ENCODE results near the gene SLC30A10. TPM values are rescaled to one million over a fixed set of nuclear protein-coding genes. Genes with fewer than 3 reads are reported as not detected.

Gene SLC30A10
- total RNA-seq, 2 experiments from 2014 or later = not detected

DNA sequence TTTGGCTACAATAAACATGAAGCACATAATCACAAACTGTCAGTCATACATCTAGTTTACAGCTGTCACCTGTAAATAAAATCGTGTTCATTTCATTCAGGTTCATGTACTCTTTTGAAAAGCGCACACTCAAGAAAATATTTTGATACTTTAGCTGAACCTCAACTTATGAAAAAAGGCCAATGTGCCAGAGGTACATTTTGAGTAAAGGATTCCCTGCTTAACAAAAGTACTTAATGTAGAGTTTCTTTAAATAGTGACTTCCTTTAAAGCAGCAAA lies 37.7 kb upstream of the SLC30A10 start:
- no peaks in the 10 kb centered on the region for H4K20me1 ChIP-seq (ENCODE audit: insufficient read depth, low read length)
- no peak overlapping the region for H3K4me2 ChIP-seq (ENCODE audit: low read length)
- no peak overlapping the region for H2AFZ ChIP-seq (ENCODE audit: low read length)
- no peak overlapping the region for H3K4me3 ChIP-seq (ENCODE audit: low read depth, low read length, poor library complexity, severe bottlenecking)
- DNase-seq (ENCODE audit: low spot score) = no peak
- H3K79me2 ChIP-seq (ENCODE audit: insufficient read depth, low read depth, low read length) = no peaks in the 10 kb centered on the region
- no peaks in the 10 kb centered on the region for H3K9me3 ChIP-seq (ENCODE audit: low read length)
- POLR2A ChIA-PET = interaction anchor here (0.6 to 1.0 kb wide), 5 partner anchors 12 to 262 kb away, joined by 3 to 10 read pairs (median 4); no protein-coding TSS in a partner anchor
- BruUV-seq (replicated peaks) = TSS peak; percentile 37
- H3K36me3 ChIP-seq (ENCODE audit: insufficient read depth, low read length) = peaks cover 40% of the 10 kb centered on the region
- H3K4me1 ChIP-seq (ENCODE audit: insufficient read depth, low read length, poor library complexity, severe bottlenecking) = no peaks in the 10 kb centered on the region
- CTCF ChIA-PET (ENCODE audit: unreplicated experiment) = no interaction called here
- intact Hi-C loops (cut with micrococcal nuclease; ENCODE audit: unreplicated experiment) = no loop called here
- no peaks in the 10 kb centered on the region for H3K9me2 ChIP-seq (ENCODE audit: insufficient read depth, low read length)
- H3K27ac ChIP-seq (ENCODE audit: low read depth, low read length, poor library complexity, severe bottlenecking) = no peak overlapping the region
- no peak for TF ChIP-seq EZH2phosphoT487 (IDR thresholded peaks at IDR 0.05; ENCODE audit: borderline replicate concordance, low read depth, low read length)
- TF ChIP-seq, protein P1, sequence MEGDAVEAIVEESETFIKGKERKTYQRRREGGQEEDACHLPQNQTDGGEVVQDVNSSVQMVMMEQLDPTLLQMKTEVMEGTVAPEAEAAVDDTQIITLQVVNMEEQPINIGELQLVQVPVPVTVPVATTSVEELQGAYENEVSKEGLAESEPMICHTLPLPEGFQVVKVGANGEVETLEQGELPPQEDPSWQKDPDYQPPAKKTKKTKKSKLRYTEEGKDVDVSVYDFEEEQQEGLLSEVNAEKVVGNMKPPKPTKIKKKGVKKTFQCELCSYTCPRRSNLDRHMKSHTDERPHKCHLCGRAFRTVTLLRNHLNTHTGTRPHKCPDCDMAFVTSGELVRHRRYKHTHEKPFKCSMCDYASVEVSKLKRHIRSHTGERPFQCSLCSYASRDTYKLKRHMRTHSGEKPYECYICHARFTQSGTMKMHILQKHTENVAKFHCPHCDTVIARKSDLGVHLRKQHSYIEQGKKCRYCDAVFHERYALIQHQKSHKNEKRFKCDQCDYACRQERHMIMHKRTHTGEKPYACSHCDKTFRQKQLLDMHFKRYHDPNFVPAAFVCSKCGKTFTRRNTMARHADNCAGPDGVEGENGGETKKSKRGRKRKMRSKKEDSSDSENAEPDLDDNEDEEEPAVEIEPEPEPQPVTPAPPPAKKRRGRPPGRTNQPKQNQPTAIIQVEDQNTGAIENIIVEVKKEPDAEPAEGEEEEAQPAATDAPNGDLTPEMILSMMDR (conservative IDR thresholded peaks at IDR 0.05; ENCODE audit: low read length) = no peak

DNA sequence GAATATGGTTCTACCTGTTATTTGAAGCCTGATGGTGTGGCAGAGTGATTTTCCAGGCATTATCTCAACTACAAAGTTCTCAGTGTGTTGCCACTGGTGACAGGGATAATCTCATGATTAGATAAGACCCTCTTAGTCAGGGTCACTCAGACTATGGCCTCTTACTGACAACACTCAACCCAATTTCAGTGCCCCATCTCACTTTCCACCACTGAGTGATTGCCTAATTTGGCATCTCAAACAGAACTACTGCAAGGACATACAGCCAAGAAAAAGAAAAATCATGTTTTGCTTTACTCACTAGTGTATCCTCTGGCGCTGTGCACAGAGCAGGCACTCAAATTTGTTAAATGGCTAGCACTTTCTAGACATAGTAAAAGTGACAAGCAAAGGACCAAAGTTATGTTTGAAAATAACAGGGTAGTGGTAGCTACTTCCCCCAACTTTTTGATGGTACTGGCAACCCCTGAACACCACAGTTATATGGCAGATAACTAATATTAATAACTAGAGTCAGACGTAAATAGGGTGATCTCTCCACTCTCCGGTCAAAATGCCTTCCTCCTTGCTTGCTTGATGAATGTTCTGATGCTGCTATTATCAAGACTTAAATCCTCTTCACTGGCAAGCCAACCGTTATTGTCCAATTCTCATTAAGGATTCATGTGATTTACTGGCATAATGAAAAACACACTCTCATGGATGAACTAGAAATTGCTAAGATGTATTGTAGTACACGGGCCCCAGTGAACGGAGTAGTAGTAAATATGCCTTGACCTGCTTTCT lies 37.1 kb upstream of the SLC30A10 start:
- intact Hi-C loops (cut with micrococcal nuclease; ENCODE audit: unreplicated experiment) = no loop called here
- CTCF ChIA-PET (ENCODE audit: unreplicated experiment) = no interaction called here
- no TSS peak for BruUV-seq (replicated peaks)

GRCh38 chr1:219963432-219963831 lies 35.1 kb upstream of the SLC30A10 start:
- BruUV-seq (replicated peaks) = no TSS peak
- POLR2A ChIA-PET = no interaction called here
- Histone ChIP-seq H3K9me3 (ENCODE audit: low read length) (no peaks in the 10 kb centered on the region), H2AFZ (ENCODE audit: low read length) (no peak overlapping the region), H3K27ac (ENCODE audit: low read depth, low read length, poor library complexity, severe bottlenecking) (no peak overlapping the region), H3K36me3 (ENCODE audit: insufficient read depth, low read length) (peaks cover 14% of the 10 kb centered on the region), H3K9me2 (ENCODE audit: insufficient read depth, low read length) (no peaks in the 10 kb centered on the region), H4K20me1 (ENCODE audit: insufficient read depth, low read length) (no peaks in the 10 kb centered on the region), H3K4me1 (ENCODE audit: insufficient read depth, low read length, poor library complexity, severe bottlenecking) (no peaks in the 10 kb centered on the region), H3K4me3 (ENCODE audit: low read depth, low read length, poor library complexity, severe bottlenecking) (no peak overlapping the region), H3K4me2 (ENCODE audit: low read length) (no peak overlapping the region), H3K79me2 (ENCODE audit: insufficient read depth, low read depth, low read length) (no peaks in the 10 kb centered on the region)
- CTCF ChIA-PET (ENCODE audit: unreplicated experiment) = no interaction called here
- TF ChIP-seq, protein P1 (conservative IDR thresholded peaks at IDR 0.05; ENCODE audit: low read length) = no peak
- no peak for TF ChIP-seq EZH2phosphoT487 (IDR thresholded peaks at IDR 0.05; ENCODE audit: borderline replicate concordance, low read depth, low read length)
- intact Hi-C loops (cut with micrococcal nuclease; ENCODE audit: unreplicated experiment) = no loop called here
- no peak for DNase-seq (ENCODE audit: low spot score)

More for the DNA sequence above, 37.1 kb upstream of the SLC30A10 start:
- H3K4me3 ChIP-seq (ENCODE audit: low read depth, low read length, poor library complexity, severe bottlenecking) = no peak overlapping the region
- no peak overlapping the region for H3K4me2 ChIP-seq (ENCODE audit: low read length)
- peaks cover 35% of the 10 kb centered on the region for H3K36me3 ChIP-seq (ENCODE audit: insufficient read depth, low read length)
- no peaks in the 10 kb centered on the region for H3K9me3 ChIP-seq (ENCODE audit: low read length)
- no peaks in the 10 kb centered on the region for H3K9me2 ChIP-seq (ENCODE audit: insufficient read depth, low read length)
- TF ChIP-seq, protein P1 (conservative IDR thresholded peaks at IDR 0.05; ENCODE audit: low read length) = no peak
- TF ChIP-seq EZH2phosphoT487 (IDR thresholded peaks at IDR 0.05; ENCODE audit: borderline replicate concordance, low read depth, low read length) = no peak
- H2AFZ ChIP-seq (ENCODE audit: low read length) = no peak overlapping the region
- no peaks in the 10 kb centered on the region for H3K4me1 ChIP-seq (ENCODE audit: insufficient read depth, low read length, poor library complexity, severe bottlenecking)
- no peaks in the 10 kb centered on the region for H4K20me1 ChIP-seq (ENCODE audit: insufficient read depth, low read length)
- no peak for DNase-seq (ENCODE audit: low spot score)
- POLR2A ChIA-PET = interaction anchor here (0.6 to 0.7 kb wide), 4 partner anchors 53 to 526 kb away, joined by 3 to 5 read pairs (median 4); no protein-coding TSS in a partner anchor
- no peak overlapping the region for H3K27ac ChIP-seq (ENCODE audit: low read depth, low read length, poor library complexity, severe bottlenecking)
- no peaks in the 10 kb centered on the region for H3K79me2 ChIP-seq (ENCODE audit: insufficient read depth, low read depth, low read length)

Data from OCI-LY7 (cell line).